Measurements from ENCODE around the gene SLC15A1.

The SLC15A1 gene, protein sequence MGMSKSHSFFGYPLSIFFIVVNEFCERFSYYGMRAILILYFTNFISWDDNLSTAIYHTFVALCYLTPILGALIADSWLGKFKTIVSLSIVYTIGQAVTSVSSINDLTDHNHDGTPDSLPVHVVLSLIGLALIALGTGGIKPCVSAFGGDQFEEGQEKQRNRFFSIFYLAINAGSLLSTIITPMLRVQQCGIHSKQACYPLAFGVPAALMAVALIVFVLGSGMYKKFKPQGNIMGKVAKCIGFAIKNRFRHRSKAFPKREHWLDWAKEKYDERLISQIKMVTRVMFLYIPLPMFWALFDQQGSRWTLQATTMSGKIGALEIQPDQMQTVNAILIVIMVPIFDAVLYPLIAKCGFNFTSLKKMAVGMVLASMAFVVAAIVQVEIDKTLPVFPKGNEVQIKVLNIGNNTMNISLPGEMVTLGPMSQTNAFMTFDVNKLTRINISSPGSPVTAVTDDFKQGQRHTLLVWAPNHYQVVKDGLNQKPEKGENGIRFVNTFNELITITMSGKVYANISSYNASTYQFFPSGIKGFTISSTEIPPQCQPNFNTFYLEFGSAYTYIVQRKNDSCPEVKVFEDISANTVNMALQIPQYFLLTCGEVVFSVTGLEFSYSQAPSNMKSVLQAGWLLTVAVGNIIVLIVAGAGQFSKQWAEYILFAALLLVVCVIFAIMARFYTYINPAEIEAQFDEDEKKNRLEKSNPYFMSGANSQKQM

DNA sequence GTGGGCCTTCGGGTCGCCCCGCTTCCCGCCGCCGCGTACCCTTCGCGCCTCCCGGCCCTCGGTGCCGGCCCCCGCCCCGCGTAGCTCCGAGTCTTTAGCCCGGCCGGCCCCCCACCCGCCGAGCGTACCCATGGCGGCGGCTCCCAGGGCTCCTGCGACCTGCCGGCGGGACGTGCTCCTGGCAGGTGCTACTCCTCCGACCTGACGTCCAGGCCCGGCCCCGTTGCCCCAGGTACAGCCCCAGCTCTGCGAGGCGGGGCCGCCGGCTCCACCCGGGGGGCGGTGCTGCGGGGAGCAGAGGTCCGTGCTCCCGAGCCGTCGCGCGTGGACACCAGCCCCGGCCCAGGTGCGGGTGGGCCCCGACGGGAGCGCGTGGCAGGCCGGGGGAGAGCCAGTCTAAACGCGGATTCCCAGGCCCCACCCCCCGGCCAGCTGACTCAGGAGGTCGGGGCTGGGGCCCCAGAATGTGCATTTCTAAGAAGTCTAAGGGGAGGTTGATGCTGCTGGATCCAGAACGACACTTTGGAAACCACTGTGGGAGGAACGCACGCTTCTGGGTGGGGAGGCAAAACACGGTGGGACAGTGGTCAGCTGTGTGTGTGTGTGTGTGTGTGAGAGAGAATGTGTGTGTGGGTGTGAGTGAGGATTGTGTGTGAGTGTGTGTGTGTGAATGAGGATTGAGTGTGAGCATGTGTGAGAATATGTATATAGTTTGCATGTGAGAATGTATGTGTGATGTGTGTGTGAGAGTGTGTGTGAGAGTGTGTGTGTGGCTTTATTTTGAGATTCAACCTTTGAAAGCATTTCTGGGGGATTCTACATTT lies at the start of gene SLC15A1:
Gene SLC15A1, minus strand, starts transcription at position 206 of the 824 bp plus-strand sequence. Its CDS starts 74 bp downstream, at position 132.
- DNase-seq (ENCODE audit: low read depth in 2 of 2) = no peak

DNA sequence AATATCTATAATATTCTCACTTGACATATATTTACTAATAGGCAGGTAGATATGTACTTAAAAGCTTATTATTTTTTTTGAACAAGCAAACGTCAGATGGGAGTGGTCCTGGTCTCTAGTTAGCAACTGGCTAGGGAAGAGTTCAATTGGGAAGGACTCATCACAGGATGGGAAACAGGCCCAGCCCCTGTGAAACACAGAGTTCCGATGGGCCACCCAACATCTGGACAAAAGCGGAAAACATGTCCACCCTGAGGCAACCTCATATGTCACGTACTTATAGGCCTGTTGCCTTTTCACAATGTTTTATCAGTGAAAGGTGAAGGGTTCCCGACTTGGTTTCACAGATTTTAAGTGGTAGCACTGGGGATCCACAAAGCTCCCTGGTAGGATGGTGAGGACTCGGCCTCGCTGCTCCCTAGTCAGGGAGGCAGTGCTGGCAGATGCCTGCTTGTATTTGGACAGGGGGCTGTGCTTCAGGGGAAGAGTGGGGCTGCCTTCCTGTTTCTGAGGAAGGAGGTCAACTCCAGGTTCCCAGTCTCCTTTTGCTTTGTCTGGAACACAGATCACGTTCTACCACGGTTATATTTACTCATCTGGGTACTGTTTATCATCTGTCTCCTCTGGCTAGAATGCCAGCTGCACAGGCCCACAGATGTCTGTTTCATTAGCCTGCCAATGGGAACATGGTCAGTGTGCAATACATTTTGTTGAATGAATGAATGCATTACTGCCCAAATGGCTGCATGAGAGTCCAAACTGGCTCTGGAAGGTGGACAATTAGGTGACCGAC lies 49.4 kb upstream of the SLC15A1 start:
- no peak for DNase-seq (ENCODE audit: low read depth in 2 of 2)

DNA sequence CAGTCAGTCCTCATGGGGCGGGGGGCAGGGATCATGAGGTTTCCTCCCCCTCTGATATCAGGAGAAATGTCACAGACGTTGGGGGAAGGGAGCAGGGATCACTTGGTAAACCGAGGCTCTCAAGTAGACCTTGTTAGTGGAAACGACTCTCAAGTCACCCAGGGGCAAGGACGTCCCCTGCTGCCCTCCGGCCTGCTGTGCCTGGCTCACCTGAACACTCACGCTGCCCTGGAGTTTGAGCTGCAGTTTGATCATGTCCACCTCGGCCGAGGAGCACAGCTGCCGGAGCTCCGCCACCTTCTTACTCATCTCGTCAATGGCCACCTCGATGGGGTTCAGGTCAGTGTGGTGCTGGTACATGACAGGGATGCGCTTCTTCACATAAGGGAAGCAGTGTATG lies 47.6 kb upstream of the SLC15A1 start:
- DNase-seq (ENCODE audit: low read depth in 2 of 2) = no peak

DNA sequence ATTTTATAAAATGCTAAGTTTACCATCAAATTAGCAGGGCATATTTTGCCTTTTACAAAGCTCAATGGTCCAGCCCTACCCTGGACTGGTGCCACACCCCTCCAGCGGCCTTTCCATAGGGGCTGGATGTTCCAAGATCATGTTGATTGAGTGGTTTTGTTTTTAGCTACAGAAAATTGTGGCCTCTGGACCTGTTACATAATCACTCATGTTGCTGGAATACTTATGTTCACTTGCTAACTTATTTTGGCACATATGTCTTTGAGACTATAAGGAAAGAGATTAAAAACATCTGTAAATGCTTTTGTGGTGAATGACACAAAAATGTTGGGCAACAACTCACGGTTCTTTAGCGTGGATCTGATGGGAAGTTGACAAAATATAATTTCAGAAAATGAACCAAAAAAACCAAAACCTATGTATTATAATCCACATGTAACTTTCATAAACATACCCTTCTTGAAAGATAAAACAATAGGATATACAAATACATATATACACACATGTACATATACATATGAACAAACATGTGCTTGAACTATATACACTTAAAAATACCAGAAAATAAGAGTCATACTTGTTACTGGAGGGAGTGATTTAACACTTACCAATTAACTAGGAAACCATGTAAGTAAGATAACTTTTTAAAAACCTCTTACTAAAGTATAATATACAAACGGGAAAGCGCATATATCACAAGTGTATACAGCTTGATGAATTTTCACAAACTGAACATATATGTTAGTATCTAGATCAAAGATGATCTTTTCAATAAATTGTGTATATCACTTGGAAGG lies 46.6 kb upstream of the SLC15A1 start:
- no peak for DNase-seq (ENCODE audit: low read depth in 2 of 2)

DNA sequence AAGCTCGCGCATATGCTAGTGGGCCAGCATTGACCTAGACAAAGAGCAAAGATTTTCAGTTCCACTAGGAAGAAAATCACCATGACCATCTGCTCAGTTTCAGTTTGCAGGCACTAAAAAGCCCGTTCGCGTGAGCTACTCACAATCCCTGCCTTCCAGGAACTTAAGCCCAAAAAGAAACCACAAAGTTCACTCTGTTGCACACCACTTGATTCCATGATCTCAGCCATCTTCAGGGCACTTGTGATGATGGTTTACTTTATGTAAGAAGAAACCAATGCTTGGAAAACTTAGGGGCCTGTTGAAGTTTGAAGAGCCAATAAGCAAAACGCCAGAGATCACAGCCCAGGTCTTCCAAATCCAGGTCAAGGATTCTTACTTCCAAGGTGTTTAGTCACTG lies 45.0 kb upstream of the SLC15A1 start:
- no peak for DNase-seq (ENCODE audit: low read depth in 2 of 2)

DNA sequence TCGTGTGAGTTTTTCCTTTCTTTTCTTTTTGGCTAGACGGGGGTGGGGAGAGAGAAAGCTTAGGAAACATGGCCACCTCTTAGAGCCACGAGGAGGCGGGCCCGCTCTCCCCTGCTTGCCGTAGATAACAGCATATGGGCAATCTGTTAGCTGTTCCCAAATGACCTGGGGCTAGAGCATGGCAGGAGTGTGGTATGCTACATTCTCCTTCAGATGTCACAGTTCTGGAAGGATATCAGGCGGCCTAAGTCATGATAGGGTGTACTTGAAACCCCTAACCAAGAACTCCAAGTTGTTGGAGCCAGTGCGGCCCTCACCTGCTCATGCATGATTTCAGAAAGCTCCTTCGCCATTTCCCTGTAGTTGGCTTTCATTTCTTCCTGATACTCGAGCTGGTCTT lies 44.3 kb upstream of the SLC15A1 start:
- DNase-seq (ENCODE audit: low read depth in 2 of 2) = no peak

DNA sequence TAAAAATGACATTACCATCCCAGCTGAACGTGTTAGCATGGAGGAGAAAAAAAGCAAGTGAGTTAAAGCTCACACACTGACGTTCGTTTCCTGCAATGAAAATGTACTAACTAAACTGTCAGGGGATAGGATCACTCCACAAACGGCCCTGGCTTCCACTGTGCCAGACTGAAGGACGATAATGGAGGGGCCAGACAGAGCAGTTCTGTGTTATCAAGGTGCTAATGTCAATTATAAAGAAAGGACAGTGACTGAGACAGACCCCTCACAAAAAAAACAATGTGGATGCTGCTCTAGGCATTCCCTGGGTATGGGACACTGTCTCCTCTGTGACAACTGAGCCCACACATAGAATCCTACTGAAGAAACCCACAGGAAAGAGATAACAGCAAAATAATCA lies 43.7 kb upstream of the SLC15A1 start:
- no peak for DNase-seq (ENCODE audit: low read depth in 2 of 2)

DNA sequence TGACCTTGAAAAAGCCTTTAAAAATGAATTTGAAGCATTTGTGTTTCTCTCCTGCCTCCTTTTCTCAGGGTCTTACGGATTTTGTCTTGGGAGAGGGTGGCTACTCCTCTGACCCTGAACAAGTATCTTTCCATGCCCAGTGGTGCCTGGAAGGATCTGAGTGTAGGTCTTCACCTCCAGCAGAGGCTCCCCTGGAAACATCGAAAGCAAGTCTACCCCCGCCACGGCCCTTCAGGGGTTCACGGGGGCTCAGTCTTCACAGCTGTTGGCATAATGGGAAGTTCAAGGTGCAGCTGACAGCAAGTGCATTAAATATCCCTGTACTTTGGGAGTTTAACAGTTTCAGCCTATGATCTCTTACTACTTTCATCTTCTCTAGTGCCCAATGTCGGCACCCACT lies 42.7 kb upstream of the SLC15A1 start:
- DNase-seq (ENCODE audit: low read depth in 2 of 2) = no peak

DNA sequence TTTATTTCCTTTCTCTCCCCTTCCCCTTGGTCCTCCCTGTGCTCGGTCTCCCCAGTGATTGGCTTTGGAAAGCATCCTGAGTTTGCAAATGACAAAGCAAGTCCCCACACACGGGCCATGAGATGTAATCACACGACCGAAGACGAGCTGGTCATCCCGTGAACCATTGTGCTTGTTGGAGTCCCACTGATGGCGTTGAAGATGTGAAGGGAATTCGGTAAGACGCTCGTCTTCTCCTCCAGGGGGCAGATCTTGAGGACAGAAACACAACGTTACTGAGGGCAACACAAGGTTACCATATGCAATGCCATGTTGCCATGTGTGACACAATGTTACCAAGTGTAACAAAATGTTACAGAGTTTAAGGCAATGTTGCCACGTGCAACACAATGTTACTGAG lies 42.0 kb upstream of the SLC15A1 start:
- DNase-seq (ENCODE audit: low read depth in 2 of 2) = no peak

DNA sequence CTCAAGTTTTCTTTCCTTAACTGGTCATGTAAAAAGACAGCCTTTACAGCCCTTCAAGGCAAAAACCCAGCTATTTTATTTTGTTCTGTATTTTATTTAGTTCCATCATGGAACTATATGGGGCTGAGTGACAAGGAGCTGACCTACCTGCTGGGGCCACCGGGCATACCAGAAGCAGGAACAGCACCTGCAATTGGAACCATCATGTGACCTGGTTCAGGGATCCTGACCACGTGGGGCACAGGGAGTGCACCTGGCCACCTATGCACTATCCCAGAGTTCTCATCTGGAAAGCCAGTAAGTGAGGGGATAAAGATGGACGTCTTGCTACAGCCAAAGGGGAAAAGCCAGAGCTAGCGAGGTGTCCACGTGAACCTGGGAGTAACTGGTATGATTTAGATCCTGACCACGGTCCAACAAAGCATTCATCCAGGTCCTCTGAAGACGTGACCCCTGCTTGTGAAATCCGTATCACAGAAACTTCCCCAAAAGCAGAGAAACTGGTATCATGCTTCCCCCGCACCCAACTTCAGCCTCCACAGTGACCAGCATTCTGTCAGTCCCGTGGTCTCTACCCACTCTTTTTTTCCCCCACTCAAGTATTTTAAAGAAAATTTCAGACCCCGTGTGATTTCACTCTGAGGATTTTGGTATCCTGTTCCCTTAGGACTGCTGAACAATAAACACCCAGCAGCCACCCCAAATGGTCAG lies 40.5 kb upstream of the SLC15A1 start:
- DNase-seq (ENCODE audit: low read depth in 2 of 2) = no peak

DNA sequence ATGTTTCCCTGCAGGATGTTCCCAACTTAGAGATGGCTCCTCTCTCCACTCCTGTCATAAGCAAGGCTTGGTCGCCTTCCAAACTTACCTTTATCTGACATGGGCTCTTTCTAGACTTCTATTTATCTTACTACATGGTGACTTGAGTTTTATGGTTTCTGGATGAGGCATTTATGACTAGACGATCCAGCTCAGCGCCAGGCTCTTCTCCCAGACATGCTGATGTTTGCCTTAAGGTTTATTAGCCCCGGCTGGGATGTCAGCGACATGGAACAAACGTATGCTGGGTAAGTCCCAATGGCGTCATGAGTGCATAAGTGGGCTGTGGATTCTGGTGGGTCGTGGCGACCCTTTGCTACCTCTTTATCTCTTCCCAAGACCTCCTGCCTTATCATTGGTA lies 39.8 kb upstream of the SLC15A1 start:
- DNase-seq (ENCODE audit: low read depth in 2 of 2) = no peak

DNA sequence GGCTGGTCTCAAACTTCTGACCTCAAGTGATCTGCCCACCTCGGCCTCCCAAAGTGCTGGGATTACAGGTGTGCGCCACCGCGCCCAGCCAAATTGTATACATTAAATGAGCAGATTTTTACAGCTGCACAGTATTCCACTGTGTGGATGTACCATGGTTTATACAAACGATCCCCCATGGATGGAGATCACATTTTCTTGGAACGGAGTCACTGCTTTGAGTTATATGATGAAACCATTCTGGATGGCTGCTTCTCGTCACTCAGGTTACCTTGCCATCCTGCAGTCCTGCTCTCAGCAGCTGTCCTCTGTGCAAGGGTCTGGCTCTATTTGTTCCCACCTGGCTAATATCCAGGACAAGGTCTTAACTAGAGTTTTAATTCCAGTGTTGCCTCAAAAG lies 39.1 kb upstream of the SLC15A1 start:
- DNase-seq (ENCODE audit: low read depth in 2 of 2) = no peak

DNA sequence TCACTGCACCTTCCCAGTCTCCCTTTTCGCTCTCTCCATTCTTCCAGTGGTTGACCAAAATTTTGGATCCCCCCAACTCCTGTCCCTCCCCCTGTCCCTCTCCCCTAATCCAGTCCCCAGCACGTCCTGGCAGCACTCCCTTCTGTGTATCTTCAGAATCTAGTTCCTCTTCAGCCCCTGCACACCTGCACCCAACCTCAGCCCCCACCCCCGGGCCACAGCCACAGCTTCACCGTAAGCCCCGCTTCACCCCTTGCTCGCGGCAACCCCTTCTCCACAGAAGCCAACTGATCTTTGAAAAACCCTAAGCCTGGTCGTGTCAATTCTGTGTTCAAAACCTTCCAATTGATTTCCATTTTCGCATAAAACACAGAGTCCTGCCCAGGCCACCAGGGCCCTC lies 35.5 kb upstream of the SLC15A1 start:
- no peak for DNase-seq (ENCODE audit: low read depth in 2 of 2)

DNA sequence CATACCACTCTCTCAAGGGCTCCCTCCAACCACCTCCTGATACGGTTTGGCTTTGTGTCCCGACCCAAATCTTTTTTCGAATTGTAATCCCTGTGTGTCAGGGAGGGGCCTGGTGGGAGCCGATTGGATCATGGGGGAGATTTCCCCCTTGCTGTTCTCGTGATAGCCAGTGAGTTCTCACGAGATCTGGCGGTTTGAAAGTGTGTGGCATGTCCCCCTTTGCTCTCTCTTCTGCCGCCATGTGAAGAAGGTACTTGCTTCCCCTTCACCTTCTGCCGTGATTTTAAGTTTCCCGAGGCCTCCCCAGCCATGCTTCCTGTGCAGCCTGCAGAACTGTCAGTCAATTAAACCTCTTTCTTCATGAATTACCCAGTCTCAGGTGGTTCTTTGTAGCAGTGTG lies 34.7 kb upstream of the SLC15A1 start:
- no peak for DNase-seq (ENCODE audit: low read depth in 2 of 2)

DNA sequence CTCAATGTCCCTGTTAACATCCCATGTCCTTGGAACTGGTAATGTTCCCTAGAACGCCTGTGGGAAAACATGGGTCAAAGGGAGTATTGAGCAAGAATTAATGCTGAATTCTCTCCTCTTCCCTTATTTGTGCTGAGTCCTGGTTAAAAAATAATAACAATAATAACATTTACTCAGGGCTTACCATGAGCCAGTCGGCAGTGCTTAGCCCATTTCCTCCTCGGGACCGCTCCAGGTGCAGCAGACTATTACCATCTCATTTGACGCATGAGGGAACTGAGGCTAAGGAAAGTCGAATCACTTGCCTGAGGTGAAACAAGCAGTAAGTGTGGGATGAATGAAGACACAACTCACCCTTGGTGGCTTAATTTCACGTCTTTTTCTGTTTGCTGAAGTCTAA lies 33.6 kb upstream of the SLC15A1 start:
- no peak for DNase-seq (ENCODE audit: low read depth in 2 of 2)

DNA sequence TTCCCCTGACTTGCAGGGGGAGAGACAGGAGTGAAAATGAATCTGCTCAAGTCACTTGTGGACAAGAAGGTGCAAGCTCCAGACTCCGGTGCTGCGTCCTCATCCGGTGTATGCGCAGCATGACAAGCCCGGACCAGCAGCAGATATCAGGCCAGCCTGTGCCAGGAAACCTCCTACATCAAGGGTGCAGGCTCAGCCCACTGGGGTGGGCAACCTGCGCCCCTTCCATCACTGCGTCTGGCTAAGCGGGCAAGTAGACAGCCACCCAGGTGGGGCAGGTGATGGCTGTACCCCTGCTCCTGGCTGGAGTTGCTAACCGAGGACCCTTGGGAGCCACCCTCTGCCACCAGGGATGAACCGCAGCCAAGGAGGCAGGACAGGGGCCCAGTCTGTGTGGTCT lies 32.9 kb upstream of the SLC15A1 start:
- DNase-seq (ENCODE audit: low read depth in 2 of 2) = no peak

DNA sequence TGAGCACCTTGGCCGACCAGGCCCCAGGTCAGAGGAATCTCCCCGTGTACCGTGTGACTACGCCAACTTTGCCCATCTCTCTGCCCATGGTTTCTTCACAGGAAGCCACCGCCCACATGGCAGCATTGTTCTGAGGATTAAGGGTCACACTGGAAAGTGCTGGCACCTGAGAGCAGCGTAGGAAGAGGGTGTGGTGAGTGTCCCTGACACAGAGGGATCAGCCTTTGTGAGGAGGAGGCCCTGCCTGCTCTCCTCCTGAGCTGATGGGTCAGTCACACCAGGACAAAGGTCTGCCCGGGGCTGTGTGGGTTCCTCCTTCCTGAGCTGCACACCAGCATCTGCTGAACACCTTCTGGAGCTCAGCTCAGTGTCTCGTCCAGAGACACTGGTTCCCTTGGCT lies 32.2 kb upstream of the SLC15A1 start:
- no peak for DNase-seq (ENCODE audit: low read depth in 2 of 2)

DNA sequence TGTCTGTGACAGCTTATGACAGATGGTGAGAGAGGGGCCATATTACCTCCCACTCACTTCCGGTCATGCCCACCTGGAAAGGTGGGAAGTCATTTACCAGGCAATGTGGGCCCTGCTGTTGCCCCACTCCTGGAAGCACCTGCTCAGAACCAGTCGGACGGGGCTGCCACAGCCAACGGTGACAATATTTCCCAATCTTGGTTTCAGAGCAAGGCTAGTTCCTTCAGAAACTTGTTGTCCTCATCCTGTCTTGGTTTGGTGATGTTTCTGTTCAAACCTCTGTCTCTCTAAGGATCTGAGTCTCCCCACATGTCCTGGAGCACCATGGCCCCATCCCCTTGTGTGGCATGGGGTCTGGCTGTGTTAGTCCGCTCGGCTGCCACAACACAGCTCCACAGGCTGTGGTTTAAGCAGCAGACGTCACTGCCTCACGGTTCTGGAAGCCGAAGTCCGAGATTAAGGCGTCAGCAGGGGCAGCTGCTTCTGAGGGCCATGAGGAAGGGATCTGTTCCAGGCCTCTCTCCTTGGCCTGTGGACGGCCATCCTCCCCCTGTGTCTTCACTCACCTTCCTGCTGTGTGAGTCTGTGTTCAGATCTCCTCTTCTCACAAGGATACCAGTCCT lies 31.5 kb upstream of the SLC15A1 start:
- DNase-seq (ENCODE audit: low read depth in 2 of 2) = no peak

DNA sequence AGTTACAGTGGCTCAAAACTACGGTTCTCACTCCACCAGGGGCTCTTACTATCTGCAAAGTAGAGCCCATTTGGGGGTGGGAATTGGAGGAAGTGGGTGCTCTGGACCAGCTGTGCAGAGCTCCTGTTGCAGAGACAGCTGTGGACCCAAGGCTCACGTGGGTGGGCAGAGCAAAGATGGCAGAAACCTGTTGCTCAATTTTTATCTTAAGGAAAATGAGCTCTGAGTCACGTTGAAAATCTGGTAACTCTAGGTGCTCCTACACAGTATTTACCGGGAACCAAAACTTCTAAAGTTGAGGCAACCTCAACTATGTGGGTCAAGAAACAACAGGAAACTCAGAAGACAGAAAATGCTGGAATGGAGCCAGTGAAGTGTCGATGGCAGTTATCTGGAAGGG lies 30.2 kb upstream of the SLC15A1 start:
- DNase-seq (ENCODE audit: low read depth in 2 of 2) = no peak

DNA sequence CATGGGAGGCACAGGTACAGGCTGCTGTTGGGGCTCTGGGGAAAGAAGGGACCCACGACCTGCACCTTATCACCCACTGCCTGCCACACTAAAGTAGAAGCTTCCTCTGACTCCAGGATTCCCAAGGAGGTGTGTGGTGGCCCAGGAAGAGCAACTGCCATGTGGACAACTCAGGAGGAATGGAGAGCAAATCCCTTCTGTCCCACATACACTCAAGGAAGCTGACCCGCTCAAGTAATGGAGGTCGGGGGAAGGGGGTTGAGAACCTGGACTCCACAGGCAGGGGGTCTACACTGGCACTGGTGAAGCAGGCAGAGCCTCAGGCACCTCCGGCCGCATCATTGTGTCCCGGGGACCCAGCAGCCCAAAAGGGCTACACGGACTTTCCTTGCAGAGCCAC lies 29.4 kb upstream of the SLC15A1 start:
- DNase-seq (ENCODE audit: low read depth in 2 of 2) = no peak

Data from stimulated activated CD8-positive, alpha-beta memory T cell treated with anti-CD3 and anti-CD28 coated beads, Interleukin-2, amount 100 ng/mL, for 1 hour (primary cell).